Activated CD8-positive, alpha-beta T cell treated with anti-CD3 and anti-CD28 coated beads for 36 hours (primary cell): ENCODE data around the gene ATP5F1B. TPM values are rescaled to one million over a fixed set of nuclear protein-coding genes. Genes with fewer than 3 reads are reported as not detected.

ENCODE experiments used
- ATAC-seq: fragments of 200-7000 bp; cut with Tn5 transposase; one replicate; pipeline ENCODE4 v1.10.0; 2021; ENCODE audit warnings: mild to moderate bottlenecking, moderate library complexity
- CTCF ChIA-PET: fragments of 350-600 bp; sonication (Branson Sonifier 250); formaldehyde crosslinking; loops from one replicate; lab custom pipeline; 2021; ENCODE audit warnings: antibody characterized with exemption; lab: Charles Lee
- POLR2A ChIA-PET: fragments of 350-600 bp; sonication (Branson Sonifier 250); formaldehyde crosslinking; loops from one replicate; lab custom pipeline; 2021; ENCODE audit warnings: antibody characterized with exemption; lab: Charles Lee
- DNase-seq: peaks from one replicate; pipeline ENCODE4 v3.0.0-alpha.2; 2020
- H3K27ac Mint-ChIP-seq: one replicate; pipeline ENCODE4 v1.8.0; 2021; ENCODE audit warnings: mild to moderate bottlenecking, mixed read lengths
- H3K27me3 Mint-ChIP-seq: one replicate; pipeline ENCODE4 v1.8.0; 2021; ENCODE audit warnings: mixed read lengths
- H3K36me3 Mint-ChIP-seq: one replicate; pipeline ENCODE4 v1.8.0; 2021; ENCODE audit warnings: low read depth, mixed read lengths
- H3K4me1 Mint-ChIP-seq: one replicate; pipeline ENCODE4 v1.8.0; 2021; ENCODE audit warnings: low read depth, mixed read lengths
- H3K4me3 Mint-ChIP-seq: one replicate; pipeline ENCODE4 v1.8.0; 2021; ENCODE audit warnings: mild to moderate bottlenecking, moderate library complexity, mixed read lengths
- H3K9me3 Mint-ChIP-seq: one replicate; pipeline ENCODE4 v1.8.0; 2021; ENCODE audit warnings: mixed read lengths
- intact Hi-C: fragments of 100-400 bp; cut with micrococcal nuclease; formaldehyde crosslinking; loops from one replicate; pipeline ENCODE4 v1.10.0; 2022
- total RNA-seq, 2 experiments: library from RNA; stranded (reverse); gene quantifications; one replicate each; pipeline ENCODE4 v1.2.3, GENCODE V29; 2021
- TF ChIP-seq, protein P1 (sequence below): fragments of 200-600 bp; IDR thresholded peaks from one replicate; pipeline ENCODE4 v1.8.0; 2022; ENCODE audit warnings: antibody characterized with exemption, mild to moderate bottlenecking

The ATP5F1B gene
- total RNA-seq, 2 experiments from 2014 or later = 859 to 869 TPM

DNA sequence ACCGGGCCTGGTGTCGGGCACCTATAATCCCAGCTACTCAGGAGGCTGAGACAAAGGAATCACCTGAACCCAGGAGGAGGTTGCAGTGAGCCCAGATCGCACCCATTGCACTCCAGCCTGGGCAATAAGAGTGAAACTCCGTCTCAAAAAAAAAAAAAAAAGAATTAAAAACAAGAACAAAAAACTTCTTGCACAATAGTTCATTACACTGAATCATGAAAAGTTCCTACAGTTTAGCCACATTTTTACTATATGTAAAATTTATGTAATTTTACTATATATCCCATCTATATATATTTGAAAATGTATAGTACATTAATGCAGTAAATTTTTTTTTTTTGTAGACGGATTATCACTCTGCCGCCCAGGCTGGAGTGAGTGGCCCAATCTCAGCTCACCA, 4.6 kb downstream of the ATP5F1B start:
- TF ChIP-seq, protein P1, sequence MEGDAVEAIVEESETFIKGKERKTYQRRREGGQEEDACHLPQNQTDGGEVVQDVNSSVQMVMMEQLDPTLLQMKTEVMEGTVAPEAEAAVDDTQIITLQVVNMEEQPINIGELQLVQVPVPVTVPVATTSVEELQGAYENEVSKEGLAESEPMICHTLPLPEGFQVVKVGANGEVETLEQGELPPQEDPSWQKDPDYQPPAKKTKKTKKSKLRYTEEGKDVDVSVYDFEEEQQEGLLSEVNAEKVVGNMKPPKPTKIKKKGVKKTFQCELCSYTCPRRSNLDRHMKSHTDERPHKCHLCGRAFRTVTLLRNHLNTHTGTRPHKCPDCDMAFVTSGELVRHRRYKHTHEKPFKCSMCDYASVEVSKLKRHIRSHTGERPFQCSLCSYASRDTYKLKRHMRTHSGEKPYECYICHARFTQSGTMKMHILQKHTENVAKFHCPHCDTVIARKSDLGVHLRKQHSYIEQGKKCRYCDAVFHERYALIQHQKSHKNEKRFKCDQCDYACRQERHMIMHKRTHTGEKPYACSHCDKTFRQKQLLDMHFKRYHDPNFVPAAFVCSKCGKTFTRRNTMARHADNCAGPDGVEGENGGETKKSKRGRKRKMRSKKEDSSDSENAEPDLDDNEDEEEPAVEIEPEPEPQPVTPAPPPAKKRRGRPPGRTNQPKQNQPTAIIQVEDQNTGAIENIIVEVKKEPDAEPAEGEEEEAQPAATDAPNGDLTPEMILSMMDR = no peak
- Mint-ChIP-seq H3K4me3 (no peak overlapping the region), H3K36me3 (peaks cover 73% of the 10 kb centered on the region), H3K9me3 (no peaks in the 10 kb centered on the region), H3K4me1 (peaks cover 59% of the 10 kb centered on the region), H3K27ac (no peak overlapping the region), H3K27me3 (no peaks in the 10 kb centered on the region)
- CTCF ChIA-PET = no interaction called here
- no peak for ATAC-seq
- DNase-seq = no peak
- POLR2A ChIA-PET = interaction anchor here (1.0 to 3.1 kb wide), 3 partner anchors 10 to 44 kb away, joined by 4 to 10 read pairs (median 6); no protein-coding TSS in a partner anchor
- intact Hi-C loops = loop anchor here (10.0 kb wide), 1 partner anchor 84 kb away; the partner anchor contains the start of gene NACA

DNA sequence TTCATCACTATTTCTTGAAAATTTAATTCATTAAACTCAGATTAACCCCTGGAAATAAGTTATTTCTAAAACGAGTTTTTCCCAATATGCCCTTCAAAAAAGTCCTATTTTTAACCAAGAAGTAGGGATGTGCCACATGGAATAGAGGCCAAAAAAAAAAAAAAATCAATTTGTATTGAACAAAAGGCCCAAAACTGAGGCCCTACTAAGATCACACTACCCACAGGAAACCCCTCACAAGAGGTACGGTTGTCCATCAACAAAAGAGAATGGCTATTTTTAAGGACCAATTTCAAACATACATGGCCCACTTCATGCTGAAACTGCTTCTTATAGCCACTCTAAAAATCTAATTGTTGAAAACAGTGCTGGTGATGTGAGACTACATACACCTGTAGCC, 8.2 kb downstream of the ATP5F1B start:
- Mint-ChIP-seq H3K4me3 (no peak overlapping the region), H3K36me3 (peaks cover 41% of the 10 kb centered on the region), H3K4me1 (peaks cover 56% of the 10 kb centered on the region), H3K27me3 (no peaks in the 10 kb centered on the region), H3K9me3 (no peaks in the 10 kb centered on the region), H3K27ac (peak overlapping the region; percentile 98)
- DNase-seq (no peak), ATAC-seq (no peak)
- ChIA-PET CTCF (no interaction called here), POLR2A (interaction anchor here (0.9 to 1.0 kb wide), 2 partner anchors 24 to 37 kb away, joined by 3 read pairs; no protein-coding TSS in a partner anchor)
- TF ChIP-seq, protein P1 = no peak
- intact Hi-C loops = loop anchor here (5.0 to 10.0 kb wide), 2 partner anchors 50 to 357 kb away; partner anchors contain the start of gene PTGES3

DNA sequence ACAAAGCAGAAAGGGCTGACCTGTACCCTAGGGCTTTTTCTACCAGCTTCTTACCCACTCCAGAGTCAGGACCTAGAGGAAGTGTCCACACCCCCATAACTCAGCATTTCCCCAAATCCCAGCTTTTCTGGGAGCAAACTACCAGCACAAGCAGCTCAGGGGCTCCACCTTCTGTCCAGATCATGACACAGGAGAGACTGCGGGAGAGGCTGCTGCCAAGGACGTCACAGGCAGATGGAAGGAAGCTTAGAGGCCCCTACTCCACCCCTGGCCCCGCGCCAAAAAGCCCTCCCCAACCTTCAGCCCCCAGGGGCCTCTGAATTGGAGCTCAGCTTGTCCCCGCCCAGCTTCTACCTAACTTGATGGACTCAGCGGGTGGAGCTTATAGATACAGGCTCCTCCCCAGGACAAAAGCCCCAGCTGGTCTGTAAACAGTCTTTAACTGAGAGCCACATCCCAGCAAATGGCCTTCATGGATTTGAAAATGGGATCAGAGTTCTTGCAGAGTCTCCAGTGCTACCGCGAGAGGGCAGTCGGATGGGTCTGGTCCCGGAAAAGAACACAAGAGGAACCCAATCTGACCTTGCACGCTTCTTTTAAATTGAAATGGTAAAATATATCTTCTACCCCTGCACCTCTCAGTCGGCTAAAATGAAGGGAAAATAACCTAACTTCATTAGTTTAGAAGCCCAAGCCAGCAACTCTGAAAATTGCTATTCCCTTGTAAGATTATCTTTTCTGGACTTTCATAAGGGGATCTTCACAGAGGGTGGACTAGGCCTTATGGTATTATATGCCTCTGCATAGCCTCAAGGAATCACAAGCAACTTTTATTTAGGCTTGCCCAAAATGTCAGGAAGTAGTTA, 8.9 kb downstream of the ATP5F1B start:
- POLR2A ChIA-PET = interaction anchor here (0.6 to 9.6 kb wide), 15 partner anchors 9 to 519 kb away, joined by 3 to 95 read pairs (median 5); partner anchors contain the start of genes ATP5F1B and PTGES3
- peak; percentile 99 for DNase-seq
- ATAC-seq = peak; percentile 65
- Mint-ChIP-seq H3K36me3 (peaks cover 33% of the 10 kb centered on the region), H3K27me3 (no peaks in the 10 kb centered on the region), H3K9me3 (no peaks in the 10 kb centered on the region), H3K27ac (peak overlapping the region; percentile 98), H3K4me1 (peaks cover 58% of the 10 kb centered on the region), H3K4me3 (peak overlapping the region; percentile 91)
- intact Hi-C loops = loop anchor here (1.0 to 10.0 kb wide), 3 partner anchors 9 to 358 kb away; partner anchors contain the start of gene PTGES3
- TF ChIP-seq, protein P1 = peak; percentile 66
- CTCF ChIA-PET = interaction anchor here (0.7 to 3.7 kb wide), 25 partner anchors 8 to 131 kb away, joined by 3 to 27 read pairs (median 4); partner anchors contain the start of genes ATP5F1B, PTGES3 and RBMS2

DNA sequence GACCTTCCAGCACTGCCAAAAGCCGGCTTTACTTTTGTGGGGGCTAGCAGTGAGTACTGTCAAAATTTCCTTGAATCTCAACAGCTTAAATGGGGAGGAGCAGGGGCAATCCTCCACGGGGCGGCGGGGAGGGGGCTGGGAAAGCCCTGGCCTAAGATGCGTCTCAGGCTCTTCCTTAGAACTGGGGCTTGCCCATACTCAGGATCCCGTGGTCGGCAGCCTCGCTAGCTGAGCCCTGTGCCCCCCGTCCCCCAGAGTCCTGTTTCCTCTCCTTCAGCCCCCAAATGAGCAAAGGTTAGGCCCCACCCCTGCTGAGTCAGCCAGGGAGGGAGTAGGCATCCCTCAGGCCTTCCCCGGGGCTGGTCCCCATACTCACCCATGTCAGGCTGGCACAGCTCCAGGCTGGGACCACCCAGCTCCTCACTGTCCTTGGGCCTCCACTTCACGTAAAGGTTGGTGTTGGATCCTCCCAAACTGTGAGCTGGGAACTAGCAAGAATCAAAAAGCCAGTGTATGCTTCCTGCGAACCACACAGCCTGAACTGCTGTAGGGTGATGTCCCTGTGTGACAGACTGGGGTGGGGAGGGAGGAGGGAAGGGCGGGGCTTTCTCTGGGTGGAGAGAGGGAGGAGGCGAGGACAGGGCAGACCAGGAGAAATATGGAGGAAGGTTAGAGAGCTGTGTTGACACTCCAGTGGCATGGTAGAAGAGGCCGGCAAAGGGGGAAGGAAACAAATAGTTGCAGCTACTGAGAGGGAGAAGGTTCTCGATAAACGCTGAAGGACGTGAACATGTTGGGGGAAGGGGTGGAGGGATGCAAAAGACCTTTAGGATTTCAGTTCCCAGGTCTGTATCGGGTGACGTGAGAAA, 9.7 kb downstream of the ATP5F1B start:
- DNase-seq (peak; percentile 95), ATAC-seq (peak; percentile 72)
- H3K4me1 Mint-ChIP-seq = peaks cover 65% of the 10 kb centered on the region

More for the DNA sequence above, 9.7 kb downstream of the ATP5F1B start:
- POLR2A ChIA-PET = interaction anchor here (0.6 to 9.6 kb wide), 19 partner anchors 8 to 519 kb away, joined by 3 to 95 read pairs (median 4); partner anchors contain the start of genes ATP5F1B and PTGES3
- Mint-ChIP-seq H3K4me3 (peak overlapping the region; percentile 91), H3K27ac (peak overlapping the region; percentile 98), H3K27me3 (no peaks in the 10 kb centered on the region), H3K9me3 (no peaks in the 10 kb centered on the region), H3K36me3 (peaks cover 30% of the 10 kb centered on the region)
- intact Hi-C loops = loop anchor here (1.0 to 10.0 kb wide), 3 partner anchors 8 to 359 kb away; partner anchors contain the start of gene PTGES3
- TF ChIP-seq, protein P1 = no peak
- CTCF ChIA-PET = interaction anchor here (0.6 to 3.7 kb wide), 24 partner anchors 8 to 130 kb away, joined by 3 to 27 read pairs (median 4); partner anchors contain the start of genes ATP5F1B and PTGES3
